CD4-positive, alpha-beta T cell treated with Interleukin-2 at 100 ng/mL for 4 hours (primary cell): Measurements from ENCODE around the gene EPO.
"Not testable (repeated sequence)": the region's sequence is repeated elsewhere in the genome, so short reads cannot be mapped to it uniquely, and the experiment has no call there.

Experiments used
- DNase-seq: peaks from one replicate; pipeline ENCODE4 v3.0.0-alpha.2; 2020; ENCODE audit warnings: low spot score

The EPO gene

GRCh38 chr7:100739934-100740333 is 19.7 kb downstream of the EPO start:
- DNase-seq, result no peak

GRCh38 chr7:100744605-100745004 is 24.3 kb downstream of the EPO start:
- no peak for DNase-seq

- peak; percentile 37 for DNase-seq
These were observed 24.9 kb downstream of the EPO start for GRCh38 chr7:100745184-100745583.

DNA sequence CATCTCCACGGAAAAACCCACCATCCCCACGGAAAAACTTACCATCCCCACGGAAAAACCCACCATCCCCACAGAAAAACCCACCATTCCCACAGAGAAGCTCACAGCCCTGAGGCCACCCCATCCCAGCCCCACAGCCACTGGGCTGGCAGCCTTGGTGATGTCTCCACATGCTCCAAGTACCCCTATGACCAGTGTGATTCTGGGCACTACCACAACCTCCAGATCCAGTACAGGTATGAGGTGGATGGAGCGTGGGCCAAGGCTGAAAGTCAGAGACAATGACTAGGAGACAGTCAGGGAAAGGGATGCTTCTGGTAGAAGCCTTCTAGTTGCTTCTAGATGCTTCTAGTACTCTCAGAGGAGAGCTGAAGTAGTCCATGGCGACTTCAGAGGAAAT is 32.7 kb downstream of the EPO start:
- no peak for DNase-seq

DNA sequence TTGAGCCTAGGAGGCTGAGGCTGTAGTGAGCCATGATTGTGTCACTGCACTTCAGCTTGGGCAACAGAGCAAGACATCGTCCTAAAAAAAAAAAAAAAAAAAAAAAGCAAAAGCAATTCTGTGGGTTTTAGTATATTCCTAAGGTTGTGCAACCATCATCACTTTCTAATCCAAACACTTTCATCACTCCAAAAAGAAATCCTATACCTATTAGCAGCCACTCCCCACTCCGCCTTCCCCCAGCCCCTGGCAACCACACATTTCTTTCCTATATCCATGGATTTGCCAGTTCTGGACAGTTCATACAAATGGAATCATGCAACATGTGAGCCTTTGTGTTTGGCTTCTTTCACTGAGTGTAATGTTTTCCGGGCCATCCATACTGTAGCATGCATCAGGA is 33.5 kb downstream of the EPO start:
- no peak for DNase-seq

GRCh38 chr7:100759357-100760171 is 39.3 kb downstream of the EPO start:
- DNase-seq, result no peak

DNA sequence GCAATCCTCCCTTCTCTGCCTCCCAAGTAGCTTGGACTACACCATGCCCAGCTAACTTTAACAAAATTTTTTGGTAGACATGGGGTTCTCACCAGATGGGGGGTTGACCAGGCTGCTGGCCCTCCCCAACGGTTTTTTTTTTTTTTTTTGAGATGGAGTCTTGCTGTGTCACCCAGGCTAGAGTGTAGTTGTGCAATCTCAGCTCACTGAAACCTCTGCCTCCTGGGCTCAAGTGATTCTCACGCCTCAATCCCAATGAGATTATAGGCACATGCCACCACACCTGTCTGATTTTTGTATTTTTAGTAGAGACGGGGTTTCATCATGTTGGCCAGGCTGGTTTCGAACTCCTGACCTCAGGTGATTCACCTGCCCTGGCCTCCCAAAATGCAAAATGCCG is 42.6 kb downstream of the EPO start:
- not testable (repeated sequence) for DNase-seq

DNA sequence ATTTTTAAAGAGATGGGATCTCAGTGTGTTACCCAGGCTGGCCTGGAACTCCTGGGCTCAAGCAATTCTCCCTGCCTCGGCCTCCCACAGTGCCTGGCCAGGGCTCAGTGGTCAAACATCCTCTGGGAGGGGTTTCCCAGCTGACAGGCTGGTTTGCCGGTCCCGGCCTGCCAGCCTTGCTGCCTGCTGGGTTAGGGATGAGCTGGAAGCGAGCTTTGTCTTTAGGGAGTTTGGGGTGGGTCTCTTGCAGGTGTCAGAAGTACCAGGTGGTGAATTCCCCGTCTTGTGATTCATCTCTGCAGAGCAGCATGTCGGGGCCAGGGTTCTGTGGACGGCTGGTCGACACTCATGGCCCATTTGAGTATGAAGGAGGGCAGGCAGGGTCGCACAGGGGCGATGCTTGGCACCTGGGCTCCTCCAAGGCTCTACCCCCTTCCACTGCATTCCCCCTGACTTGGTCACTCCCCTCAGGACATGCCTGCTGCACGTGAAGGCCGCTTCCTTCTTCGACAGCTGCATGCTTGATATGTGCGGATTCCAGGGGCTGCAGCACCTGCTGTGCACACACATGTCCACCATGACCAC is 43.4 kb downstream of the EPO start:
- no peak for DNase-seq

- DNase-seq, result no peak
These were observed 44.6 kb downstream of the EPO start for GRCh38 chr7:100764841-100765240.

- no peak for DNase-seq
These were observed 45.0 kb downstream of the EPO start for GRCh38 chr7:100765250-100765649.

DNA sequence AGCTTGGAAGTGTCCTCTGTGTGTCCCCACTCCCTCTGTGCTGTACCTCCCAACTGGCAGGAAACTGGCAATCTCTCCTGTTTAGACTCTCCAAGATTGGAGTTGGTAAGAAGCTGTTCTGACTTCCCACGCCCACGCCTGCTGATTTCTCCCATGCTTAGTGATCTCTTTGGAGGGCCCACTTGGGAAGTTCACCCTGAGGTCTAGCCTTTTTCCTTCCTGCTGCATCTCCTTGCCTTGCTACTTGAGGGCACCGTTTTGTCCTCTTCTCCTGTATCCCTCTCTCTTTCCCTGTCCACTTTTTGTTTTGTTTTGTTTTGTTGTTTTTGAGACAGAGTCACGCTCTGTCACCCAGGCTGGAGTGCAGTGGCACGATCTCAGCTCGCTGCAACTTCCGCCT is 48.5 kb downstream of the EPO start:
- no peak for DNase-seq
